GM10248 (cell line): ENCODE data around the gene RIOK2.

Experiments used
- CTCF ChIA-PET: fragments of 300-600 bp; sonication (Branson Sonifier 250); formaldehyde crosslinking; extraction: SDS; loops from one replicate; lab custom pipeline; 2021; ENCODE audit warnings: antibody characterized with exemption; lab: Yijun Ruan, JAX
- POLR2A ChIA-PET: fragments of 350-650 bp; sonication (Branson Sonifier 250); formaldehyde crosslinking; extraction: SDS; loops from one replicate; lab custom pipeline; 2020; ENCODE audit warnings: antibody characterized with exemption; lab: Yijun Ruan, JAX
- DNase-seq: peaks from one replicate; pipeline ENCODE4 v3.0.0; 2012; ENCODE audit errors: extremely low spot score
- TF ChIP-seq, protein P1 (sequence below): IDR thresholded peaks from 2 replicates; pipeline ENCODE4 v1.5.1; 2012; ENCODE audit warnings: mild to moderate bottlenecking, low read depth; ENCODE audit errors: extremely low read depth, missing control alignments, control extremely low read depth

Gene RIOK2

DNA sequence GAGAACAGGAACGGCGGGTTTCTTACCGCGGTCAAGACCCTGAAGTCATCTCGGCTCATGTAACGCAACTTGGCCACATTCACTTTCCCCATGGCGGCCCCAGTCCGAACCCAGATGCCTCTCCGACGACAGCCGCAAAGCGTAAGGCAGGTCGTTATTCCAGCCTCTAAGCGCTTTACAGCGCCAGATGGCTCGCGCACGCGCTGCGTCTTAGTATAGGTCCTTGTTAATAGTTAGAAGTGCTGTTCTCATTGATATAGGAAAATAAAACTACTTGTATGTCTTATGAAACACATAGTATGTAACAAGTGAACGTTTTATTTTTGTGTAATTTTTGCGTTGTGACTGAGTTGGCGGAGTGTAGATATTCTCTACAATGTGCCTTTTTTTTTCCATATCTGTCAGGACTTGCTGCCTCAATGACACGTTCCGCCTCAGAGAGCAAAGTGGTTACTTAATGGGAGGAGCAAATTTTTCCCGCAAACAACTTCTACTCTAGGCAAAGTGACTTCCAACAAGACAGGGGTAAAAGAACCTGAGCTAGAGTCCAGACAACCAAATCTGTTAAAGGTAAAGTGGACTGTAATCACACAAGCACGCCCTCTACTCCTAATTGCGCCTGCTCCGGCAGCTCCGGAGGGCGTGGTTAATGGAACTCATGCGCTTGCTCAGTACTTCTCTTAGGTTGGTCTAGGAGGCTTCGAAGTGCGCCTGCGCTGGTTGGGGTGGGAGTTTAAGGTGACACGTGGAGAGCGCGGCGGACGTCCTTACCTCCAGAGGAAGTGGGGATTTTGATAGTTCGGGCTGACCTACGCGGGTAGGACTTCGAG, at the start of gene RIOK2:
RIOK2 (minus strand) TSS at position 148 of the 830 bp plus-strand sequence; CDS start at position 92, 56 bp downstream.
- ChIA-PET CTCF (interaction anchor here (1.2 to 1.8 kb wide), 2 partner anchors 19 to 1585 kb away, joined by 3 to 6 read pairs; no protein-coding TSS in a partner anchor), POLR2A (no interaction called here)
- TF ChIP-seq, protein P1, sequence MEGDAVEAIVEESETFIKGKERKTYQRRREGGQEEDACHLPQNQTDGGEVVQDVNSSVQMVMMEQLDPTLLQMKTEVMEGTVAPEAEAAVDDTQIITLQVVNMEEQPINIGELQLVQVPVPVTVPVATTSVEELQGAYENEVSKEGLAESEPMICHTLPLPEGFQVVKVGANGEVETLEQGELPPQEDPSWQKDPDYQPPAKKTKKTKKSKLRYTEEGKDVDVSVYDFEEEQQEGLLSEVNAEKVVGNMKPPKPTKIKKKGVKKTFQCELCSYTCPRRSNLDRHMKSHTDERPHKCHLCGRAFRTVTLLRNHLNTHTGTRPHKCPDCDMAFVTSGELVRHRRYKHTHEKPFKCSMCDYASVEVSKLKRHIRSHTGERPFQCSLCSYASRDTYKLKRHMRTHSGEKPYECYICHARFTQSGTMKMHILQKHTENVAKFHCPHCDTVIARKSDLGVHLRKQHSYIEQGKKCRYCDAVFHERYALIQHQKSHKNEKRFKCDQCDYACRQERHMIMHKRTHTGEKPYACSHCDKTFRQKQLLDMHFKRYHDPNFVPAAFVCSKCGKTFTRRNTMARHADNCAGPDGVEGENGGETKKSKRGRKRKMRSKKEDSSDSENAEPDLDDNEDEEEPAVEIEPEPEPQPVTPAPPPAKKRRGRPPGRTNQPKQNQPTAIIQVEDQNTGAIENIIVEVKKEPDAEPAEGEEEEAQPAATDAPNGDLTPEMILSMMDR, result no peak
- peak; percentile 86 for DNase-seq

DNA sequence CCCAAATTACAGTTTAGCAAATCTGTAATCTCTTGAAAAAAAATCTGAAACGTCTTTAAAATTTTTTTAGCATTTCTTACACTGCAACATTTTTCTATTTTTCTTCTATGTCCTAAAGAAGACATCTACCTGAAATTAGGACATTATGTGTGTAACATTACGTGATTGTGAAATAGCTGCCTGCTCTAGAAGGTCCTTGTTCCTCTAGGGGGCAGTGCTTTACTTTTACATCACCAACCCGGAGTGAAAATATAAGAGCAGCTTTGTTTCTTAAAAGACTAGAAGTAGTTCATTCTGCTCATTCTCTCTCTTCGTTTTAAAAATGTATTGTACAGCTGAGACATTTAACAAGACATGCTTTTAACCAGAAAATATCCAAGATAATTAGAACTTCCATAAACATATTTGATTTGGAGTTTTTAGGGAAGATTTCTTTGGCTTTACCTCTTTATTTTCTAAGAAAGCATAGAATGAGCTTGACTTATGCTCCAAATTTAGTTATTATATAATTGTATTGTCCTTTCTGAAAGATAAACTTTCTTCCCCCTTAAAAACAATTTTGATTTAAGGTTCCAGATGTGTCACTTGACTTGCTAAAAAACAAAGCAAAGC, 48.1 kb upstream of the RIOK2 start:
- peak; percentile 31 for DNase-seq
- POLR2A ChIA-PET, result interaction anchor here (0.7 kb wide), 1 partner anchor 1538 kb away, joined by 3 read pairs; no protein-coding TSS in a partner anchor
- CTCF ChIA-PET, result interaction anchor here (0.7 to 3.2 kb wide), 29 partner anchors 11 to 1828 kb away, joined by 3 to 35 read pairs (median 4); no protein-coding TSS in a partner anchor
- TF ChIP-seq, protein P1, result peak; percentile 74

DNA sequence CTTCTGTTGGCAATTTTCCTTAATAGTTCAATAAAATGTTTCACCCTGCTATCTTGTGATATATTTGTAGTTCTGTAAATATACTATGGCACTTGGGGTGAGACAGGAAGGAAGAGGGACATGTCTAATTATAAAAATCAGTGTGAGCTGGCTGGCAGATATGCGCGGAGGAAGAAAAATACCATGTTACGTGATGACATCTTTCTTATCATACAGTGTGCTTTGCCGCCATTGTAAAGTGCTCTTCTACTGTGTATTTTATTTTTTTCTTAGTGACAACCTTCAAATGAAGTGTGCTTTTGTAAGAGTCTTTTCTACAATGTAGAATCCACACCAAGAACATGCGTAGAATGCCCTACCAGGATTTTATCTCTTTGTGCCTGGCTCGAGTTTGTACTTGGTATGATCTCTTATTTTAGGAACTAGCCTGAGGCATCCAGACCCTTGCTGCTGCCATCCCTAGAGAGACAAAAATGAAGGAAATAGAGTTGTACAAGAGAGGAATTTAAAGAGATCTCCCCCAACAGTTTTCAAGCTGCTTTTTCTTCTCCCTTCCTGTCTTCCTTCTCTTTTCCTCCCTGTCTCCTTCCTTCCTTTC, 46.7 kb upstream of the RIOK2 start:
- CTCF ChIA-PET, result interaction anchor here (1.0 to 1.7 kb wide), 7 partner anchors 15 to 1567 kb away, joined by 3 to 7 read pairs (median 4); no protein-coding TSS in a partner anchor
- TF ChIP-seq, protein P1, result no peak
- POLR2A ChIA-PET, result no interaction called here
- no peak for DNase-seq

DNA sequence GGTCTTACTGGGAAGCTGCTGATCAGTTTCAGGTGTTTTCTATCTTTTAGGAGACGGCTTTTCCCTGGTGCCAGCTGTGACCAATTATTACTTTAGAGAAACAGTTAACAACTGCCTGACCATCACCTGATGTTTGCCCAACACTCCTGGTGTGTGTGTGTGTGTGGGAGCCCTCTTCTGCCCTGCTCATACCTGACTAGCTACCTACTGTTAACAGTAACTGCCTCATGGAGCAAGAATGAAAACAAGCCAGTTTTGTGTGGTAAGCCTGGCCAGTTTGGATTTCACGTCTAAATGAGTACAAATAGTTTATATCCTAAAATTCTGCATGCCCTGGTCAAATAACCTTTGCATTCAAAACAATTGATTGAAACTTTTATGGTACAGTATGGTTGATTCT, 46.1 kb upstream of the RIOK2 start:
- TF ChIP-seq, protein P1, result no peak
- ChIA-PET CTCF (interaction anchor here (1.4 kb wide), 1 partner anchor 305 kb away, joined by 8 read pairs; no protein-coding TSS in a partner anchor), POLR2A (no interaction called here)
- no peak for DNase-seq

DNA sequence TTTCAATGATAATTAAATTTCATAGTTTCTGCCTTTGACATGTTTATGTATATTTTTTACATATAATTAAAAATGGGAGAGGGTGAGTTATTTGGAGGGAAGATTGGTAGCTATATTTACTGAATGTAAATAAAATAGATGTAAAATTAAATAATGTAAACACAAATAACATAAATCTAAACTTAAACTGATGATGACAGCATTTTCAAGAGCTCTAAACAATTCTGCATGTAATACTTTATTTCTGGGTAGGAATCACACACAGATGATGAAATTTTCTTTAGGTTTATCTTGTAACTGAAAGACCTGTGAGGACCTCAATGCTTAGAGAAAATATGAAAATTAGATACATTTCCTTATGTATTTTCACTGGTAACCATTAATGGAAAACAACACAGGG, 42.2 kb upstream of the RIOK2 start:
- no peak for DNase-seq
- CTCF ChIA-PET, result interaction anchor here (1.0 kb wide), 1 partner anchor 17 kb away, joined by 4 read pairs; no protein-coding TSS in a partner anchor
- POLR2A ChIA-PET, result no interaction called here
- TF ChIP-seq, protein P1, result no peak

DNA sequence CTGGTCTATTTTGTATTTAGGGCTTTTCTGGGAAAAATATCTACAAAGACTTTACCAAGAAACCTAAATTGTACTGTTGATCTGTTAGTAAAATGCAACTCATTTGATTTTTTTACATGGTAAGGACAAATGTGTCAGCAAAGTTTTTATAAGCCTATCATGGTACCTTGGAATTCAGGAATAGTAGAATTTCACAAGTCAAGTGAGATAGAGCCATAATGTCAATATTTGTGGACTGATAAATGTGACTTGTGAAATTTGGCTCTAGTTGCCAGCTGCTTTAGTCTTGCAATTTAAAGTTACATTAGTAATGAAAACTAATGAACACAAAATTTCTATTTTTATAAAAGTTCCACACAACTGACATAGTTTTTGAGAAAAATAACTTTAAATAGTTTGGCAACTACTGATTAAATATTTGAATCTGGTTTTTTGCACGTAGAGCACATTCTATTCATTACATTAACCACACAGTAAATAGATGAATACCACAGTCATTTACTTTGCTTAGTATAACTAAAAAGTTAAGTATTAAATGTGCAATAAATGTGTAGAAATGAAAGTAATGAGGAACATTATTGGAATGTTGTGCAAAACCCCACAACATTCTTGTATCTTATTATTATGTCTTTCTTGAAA, 41.2 kb upstream of the RIOK2 start:
- TF ChIP-seq, protein P1, result no peak
- CTCF ChIA-PET, result no interaction called here
- POLR2A ChIA-PET, result no interaction called here
- no peak for DNase-seq
